NCI-H2227 treated with DMSO at 0.1 percent for 48 hours (cell line): Measurements from ENCODE around the gene PCCA.
"Not testable (repeated sequence)": the region's sequence is repeated elsewhere in the genome, so short reads cannot be mapped to it uniquely, and the experiment has no call there.

Experiments used
- DNase-seq: peaks from one replicate; lab custom pipeline; 2025; lab: John Stamatoyannopoulos, UW

Gene PCCA

DNA sequence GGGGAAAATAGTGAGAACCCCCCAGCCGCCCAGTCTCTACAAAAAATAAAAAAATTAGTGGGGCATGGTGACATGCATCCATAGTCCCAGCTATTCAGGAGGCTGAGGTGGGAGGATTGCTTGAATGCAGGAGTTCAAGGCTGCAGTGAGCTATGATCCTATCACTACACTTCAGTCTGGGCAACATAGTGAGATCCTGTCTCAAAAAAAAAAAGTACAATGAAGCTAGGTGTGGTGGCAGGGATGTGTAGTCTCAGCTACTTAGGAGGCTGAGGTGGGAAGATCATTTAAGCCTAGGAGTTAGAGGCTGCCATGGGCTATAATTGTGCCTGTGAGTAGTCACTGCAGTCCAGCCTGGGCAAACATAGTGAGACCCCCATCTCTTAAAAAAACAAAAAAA lies 8.9 kb downstream of the PCCA start:
- no peak for DNase-seq

DNA sequence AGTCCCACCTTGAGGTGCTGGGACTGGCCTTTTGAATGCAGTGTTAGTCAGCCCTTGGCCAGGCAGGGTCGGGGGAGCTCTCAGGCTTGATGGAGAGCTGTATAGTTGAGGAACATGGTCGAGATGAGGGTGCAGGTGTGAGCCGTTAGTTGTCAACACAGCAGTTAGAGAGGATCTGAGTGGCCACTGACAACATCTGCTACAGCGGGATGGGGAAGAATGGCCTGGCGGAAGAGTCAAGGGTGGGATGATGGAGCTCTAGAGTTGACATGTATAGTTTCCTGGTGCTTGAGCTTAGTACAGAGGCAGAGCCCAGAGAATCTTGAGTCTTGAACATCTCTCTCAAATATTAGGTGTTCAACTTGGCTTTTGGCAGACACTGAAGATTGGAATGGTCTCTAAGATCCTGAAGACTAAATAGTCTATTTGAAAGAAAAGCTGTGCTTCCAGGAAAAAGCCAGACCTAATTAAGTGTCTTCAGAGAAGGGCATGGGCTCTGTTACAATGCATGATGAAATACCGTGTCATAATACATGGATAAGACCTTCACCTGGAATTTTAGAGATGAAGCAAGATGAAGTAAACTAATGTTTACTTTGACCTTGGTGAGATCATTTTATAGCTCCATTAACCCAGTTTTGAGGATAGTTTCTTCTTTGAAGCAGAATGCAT lies 9.7 kb downstream of the PCCA start:
- no peak for DNase-seq

- DNase-seq = not testable (repeated sequence)
Observed at GRCh38 chr13:100099117-100099445, 10.2 kb downstream of the PCCA start.

- peak; percentile 1 for DNase-seq
Observed at GRCh38 chr13:100100115-100100879, 11.4 kb downstream of the PCCA start.

GRCh38 chr13:100102042-100102441 lies 13.1 kb downstream of the PCCA start:
- no peak for DNase-seq

GRCh38 chr13:100106005-100106404 lies 17.1 kb downstream of the PCCA start:
- no peak for DNase-seq

GRCh38 chr13:100106705-100107104 lies 17.8 kb downstream of the PCCA start:
- no peak for DNase-seq

DNA sequence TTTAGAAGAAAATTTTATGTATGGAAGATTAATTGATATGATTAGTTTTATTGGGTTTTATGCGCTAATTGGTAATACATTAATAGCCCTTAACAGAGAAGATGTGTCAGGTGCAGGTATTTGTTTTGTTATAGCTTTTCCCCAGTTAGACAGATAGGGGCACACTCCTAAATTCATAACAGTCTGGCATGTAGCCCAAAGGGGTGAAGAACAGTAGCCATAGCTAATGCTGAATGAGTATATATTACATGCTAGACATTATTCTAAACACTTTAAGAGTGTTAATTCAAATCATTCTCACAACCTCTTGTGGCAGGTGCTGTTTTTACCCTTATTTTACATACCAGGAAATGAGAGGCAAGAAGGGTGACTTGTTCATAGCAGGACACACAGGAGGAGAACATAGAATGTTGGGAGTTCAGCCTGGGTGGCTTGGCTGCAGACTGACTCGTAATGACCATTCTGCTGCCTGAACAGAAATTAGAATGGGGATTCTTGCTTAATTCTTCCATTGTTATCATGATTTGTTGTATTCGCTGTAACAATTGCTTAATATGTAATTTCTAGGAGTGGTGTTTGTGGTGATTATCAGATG lies 20.1 kb downstream of the PCCA start:
- DNase-seq = no peak

DNA sequence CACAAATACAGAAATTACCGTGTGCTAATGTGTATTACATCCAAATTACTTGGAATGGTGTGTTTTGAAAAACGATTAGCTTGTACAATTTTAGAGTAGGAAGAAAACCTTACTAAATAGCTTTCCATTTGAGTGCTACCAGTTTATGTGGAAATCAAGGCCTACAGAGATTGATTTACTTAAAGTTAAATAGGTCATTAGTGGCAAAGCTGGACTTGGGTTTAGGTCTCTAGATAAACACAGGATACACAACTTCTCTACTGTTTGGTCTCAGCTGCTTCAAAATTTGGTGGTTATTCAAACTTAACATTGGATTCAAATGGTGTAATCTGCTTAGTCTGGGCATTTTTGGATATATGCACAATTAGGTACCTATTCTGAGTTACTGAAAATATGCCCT lies 21.4 kb downstream of the PCCA start:
- no peak for DNase-seq

GRCh38 chr13:100112186-100112838 lies 23.4 kb downstream of the PCCA start:
- DNase-seq = no peak

DNA sequence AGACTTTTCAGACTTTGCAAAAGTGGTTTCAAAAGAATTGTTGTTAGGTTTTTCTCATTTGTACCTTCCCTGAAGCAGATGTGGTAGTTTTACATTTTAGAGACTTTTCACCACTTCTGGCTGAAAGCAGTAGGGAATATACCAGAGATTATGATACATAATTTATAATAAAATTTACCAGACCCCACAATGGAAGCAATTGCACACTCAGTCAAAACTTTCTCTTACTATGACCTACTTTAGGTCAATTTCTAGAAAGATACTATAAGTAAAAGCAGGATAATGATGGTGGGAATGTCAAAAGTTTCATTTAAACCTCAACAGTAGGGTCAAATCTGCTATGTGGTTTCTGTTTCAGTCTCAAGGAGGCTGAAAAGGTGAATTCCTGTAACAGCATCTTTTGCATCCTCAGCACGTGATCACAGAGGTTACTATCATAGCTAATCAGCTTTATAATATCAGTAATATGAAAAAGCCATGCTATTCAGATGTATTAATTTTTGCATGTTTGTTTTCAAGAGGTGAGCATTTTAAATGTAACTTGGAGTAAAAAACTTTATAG lies 26.9 kb downstream of the PCCA start:
- no peak for DNase-seq

DNA sequence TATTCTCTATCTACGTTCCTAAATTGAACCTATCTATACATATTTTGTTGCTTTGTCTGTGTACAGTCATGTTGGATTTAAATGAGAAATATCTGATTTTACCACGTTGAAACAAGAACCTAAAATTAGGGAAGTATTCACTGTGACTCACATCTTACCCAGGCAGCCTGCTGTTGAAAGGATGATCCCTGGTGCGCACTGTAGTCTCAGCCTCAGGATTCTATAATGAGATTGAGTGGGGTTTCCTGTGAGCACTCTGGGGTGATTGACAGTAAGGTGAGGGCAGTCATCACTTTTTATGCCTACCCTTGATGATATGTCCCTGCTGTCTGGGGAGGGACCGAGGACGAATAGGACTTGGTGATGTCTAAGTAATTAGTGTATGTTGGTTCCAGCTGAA lies 35.4 kb downstream of the PCCA start:
- DNase-seq = no peak

DNA sequence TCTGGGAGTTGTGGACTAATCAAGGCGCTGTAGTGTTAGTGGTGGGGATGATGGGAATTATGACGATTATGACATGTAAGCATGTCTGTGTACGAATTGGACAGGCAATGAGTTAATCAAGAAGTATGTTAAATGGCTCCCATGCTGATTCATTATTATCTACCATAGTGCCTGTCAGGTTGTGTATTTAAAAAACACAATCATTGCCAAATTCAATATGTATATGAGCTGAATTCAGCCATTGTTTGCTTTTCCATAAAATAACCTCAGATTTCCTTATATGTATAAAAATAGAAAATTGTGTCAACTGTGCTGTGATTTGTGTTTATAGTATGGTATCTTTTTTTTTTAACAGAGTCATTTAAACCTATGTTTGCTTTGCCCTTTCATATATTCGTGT lies 37.1 kb downstream of the PCCA start:
- no peak for DNase-seq

DNA sequence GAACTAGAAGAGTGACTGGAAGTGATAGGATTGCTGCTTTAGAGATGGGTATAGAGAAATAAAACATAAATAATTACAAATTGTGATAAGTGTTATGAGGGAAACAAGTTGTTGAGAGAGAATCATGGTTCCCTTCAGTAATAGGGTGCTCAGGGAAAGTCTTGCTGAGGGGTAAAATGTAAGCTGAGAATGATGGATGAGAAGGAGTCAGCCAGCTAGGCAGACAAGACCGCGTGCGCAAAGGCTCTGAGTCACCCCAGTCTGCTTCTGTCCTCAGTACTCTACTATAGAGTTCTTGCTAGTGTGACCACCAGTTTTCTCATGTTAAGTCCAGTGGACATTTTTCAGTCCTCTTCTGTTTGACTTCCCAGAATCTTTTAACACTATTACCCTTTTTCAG lies 39.5 kb downstream of the PCCA start:
- no peak for DNase-seq

DNA sequence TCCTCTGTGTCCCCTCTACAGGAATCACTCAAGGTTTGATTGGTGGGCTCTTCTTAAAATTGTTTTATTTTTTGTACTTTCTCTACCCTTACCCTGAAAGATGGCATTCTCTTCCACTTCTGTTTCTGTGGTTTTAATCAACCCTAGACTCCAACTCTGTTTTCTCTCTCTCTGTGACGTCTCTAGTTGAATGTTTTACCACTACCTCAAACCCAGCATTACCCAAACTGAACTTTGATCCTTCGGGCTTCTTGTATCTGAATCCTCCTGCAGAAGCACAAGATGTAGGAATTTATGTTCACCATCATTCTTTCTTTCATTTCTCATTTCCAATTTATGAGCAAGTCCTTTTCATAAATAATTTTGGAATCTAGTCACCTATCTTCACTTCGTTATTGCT lies 39.9 kb downstream of the PCCA start:
- no peak for DNase-seq

GRCh38 chr13:100129605-100130004 lies 40.7 kb downstream of the PCCA start:
- DNase-seq = no peak

DNA sequence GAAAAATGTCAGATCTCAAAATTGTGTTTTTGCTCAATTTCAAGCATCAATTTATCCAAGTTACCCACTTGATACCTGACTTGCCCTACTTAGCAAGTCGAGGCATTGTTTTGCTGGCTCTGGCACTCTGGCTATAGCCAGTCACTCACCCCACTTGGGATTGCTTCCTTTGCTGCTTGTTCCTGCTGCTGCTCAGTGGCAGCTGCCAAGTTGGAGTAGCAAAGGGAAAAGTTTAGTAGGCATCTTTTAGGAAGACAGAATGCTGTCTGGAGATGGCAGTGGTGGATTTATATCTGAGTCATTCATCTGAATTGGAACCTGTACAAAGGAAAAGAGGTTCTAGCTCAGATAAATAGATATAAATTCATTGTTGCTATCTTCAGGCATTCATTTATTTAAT lies 41.2 kb downstream of the PCCA start:
- DNase-seq = no peak

DNA sequence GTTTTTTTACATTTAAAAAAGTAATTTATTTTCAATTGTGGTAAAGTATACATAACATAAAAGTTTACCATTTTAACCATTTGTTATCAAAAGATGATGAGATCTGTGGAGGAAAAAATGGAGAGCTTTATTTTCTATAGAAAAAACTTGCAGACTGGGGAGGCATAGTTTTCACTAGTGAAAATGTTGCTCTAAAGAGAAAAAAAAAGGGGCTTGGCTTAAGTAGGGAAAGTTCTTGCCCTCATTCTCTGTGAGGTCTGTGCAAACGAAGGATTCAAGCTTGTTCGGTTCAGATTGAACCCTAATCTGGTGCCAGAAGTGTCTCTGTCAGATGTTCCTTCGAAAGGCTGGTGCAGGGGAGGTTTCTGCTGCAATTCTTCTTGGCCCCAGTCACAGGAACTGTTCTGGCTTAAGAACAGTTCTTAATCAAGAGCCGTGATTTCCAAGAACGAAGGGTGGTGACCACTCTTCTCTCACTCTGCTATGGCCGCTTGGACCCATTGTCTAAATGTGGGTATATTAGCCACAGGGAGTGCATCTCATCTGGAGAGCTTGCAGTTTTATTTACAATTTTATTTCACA lies 42.1 kb downstream of the PCCA start:
- no peak for DNase-seq

DNA sequence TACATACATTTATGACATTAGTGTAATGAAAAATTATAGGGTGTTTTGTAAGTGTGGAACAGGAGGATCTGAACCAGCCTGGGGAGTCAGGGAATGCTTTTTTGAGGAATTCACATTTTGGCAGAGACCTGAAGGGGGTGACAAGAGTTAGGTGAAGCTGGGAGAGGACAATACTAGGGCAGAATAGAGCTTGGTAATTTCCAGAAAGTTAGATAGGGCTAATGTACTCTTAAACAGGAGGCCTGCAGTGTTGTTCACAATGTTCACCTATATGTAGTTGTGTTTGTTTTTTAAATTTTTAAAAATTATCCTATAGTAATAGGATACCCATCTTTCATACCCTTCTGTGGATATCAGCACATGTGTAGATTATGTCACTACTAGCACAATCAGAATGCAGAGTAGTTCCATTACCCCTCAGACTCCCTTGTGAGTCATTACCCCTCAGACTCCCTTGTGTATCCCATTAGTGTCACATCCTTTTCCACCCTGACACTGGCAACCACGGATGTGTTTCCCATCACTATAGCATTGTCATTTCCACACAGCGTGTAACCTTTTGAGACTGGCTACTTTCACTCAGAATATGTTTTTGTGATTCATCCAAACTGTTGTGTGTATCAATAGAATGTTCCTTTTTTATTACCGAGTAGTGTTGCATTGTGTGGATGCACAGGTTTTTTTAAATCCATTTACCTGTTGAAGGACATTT lies 43.1 kb downstream of the PCCA start:
- DNase-seq = no peak

DNA sequence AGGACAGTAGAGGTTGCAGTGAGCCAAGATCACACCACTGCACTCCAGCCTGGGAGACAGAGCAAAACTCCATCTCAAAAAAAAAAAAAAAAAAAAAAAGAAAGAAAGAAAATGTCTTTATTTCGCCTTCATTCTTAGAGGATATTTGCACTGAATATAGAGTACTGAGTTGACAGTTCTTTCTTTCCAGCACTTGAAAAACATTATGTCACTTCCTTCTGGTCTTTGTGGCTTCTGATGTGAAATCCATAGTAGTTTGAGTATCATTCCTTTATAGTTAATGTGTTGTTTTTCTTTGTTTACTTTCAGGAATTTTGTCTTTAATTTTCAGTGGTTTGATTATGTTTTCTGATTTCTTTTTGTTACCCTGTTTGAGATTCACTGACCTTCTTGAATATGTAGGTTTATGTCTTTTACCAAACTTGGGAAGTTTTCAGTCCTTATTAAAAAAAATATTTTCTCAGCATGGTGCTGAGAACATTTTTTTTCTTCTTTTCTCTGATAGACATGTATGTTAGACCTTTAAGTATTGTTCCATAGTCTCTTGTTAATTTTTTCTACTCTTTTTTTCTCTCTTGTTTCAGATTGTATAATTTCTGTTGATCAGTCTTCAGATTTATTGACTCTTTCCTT lies 50.1 kb downstream of the PCCA start:
- DNase-seq = no peak

- no peak for DNase-seq
Observed at GRCh38 chr13:100139817-100140216, 50.9 kb downstream of the PCCA start.
